CD4-positive, alpha-beta T cell (primary cell): ENCODE measurements around the gene DOCK4. TPM values are rescaled to one million over a fixed set of nuclear protein-coding genes. Genes with fewer than 3 reads are reported as not detected.

Experiments
- ATAC-seq: fragments of 200-7000 bp; cut with Tn5 transposase; one replicate; pipeline ENCODE4 v1.10.0; 2022; ENCODE audit warnings: mild to moderate bottlenecking; ENCODE audit not compliant: poor library complexity
- CTCF ChIA-PET: fragments of 350-600 bp; sonication (Branson Sonifier 250); formaldehyde crosslinking; loops from one replicate; lab custom pipeline; 2021; ENCODE audit warnings: antibody characterized with exemption, inconsistent platforms; lab: Charles Lee
- POLR2A ChIA-PET: fragments of 350-600 bp; sonication (Branson Sonifier 250); formaldehyde crosslinking; loops from one replicate; lab custom pipeline; 2021; ENCODE audit warnings: antibody characterized with exemption, inconsistent platforms; lab: Charles Lee
- DNase-seq, 14 experiments: peaks; one replicate each; pipeline ENCODE4 v3.0.0-alpha.2; 2013 to 2020; ENCODE audit warnings: mixed read lengths in 2 of 14
- H3K27ac ChIP-seq, 2 donors: one replicate each; pipeline versions ENCODE4 v1.5.1 to v1.7.0; 2013; ENCODE audit warnings: low read length in 2 of 2, low read depth in 1 of 2, mild to moderate bottlenecking in 1 of 2
- H3K27me3 ChIP-seq, 2 experiments: 1 replicate in 1 of 2; 2 replicates in 1 of 2; pipeline versions ENCODE4 v1.6.1 to v1.7.0; 2013; ENCODE audit warnings: low read length in 2 of 2, control low read depth in 1 of 2, mild to moderate bottlenecking in 1 of 2, moderate library complexity in 1 of 2; ENCODE audit not compliant: insufficient read depth in 2 of 2, control insufficient read depth in 1 of 2
- H3K36me3 ChIP-seq: one replicate; pipeline ENCODE4 v1.6.1; 2013; ENCODE audit warnings: low read length, control low read depth; ENCODE audit not compliant: insufficient read depth
- H3K4me1 ChIP-seq: one replicate; pipeline ENCODE4 v1.6.1; 2013; ENCODE audit warnings: low read length, control low read depth; ENCODE audit not compliant: insufficient read depth
- H3K4me3 ChIP-seq: one replicate; pipeline ENCODE4 v1.5.1; 2013; ENCODE audit warnings: mild to moderate bottlenecking, low read length, moderate library complexity
- H3K9me3 ChIP-seq, 2 experiments: 1 replicate in 1 of 2; 2 replicates in 1 of 2; pipeline versions ENCODE4 v1.6.1 to v1.7.0; 2013; ENCODE audit warnings: low read length in 2 of 2, mild to moderate bottlenecking in 2 of 2, control low read depth in 1 of 2, moderate library complexity in 1 of 2; ENCODE audit not compliant: control insufficient read depth in 1 of 2, insufficient read depth in 1 of 2
- H3K27ac Mint-ChIP-seq: one replicate; pipeline ENCODE4 v1.8.0; 2020; ENCODE audit warnings: mixed read lengths
- H3K27me3 Mint-ChIP-seq: one replicate; pipeline ENCODE4 v1.8.0; 2021; ENCODE audit warnings: mixed read lengths
- H3K36me3 Mint-ChIP-seq: one replicate; pipeline ENCODE4 v1.8.0; 2021; ENCODE audit warnings: low read depth, mixed read lengths
- H3K4me1 Mint-ChIP-seq: one replicate; pipeline ENCODE4 v1.8.0; 2021; ENCODE audit warnings: low read depth, mixed read lengths
- H3K4me3 Mint-ChIP-seq: one replicate; pipeline ENCODE4 v1.8.0; 2020; ENCODE audit warnings: mild to moderate bottlenecking, mixed read lengths
- H3K9me3 Mint-ChIP-seq: one replicate; pipeline ENCODE4 v1.8.0; 2020; ENCODE audit warnings: mixed read lengths
- intact Hi-C, 2 experiments: fragments of 100-400 bp; cut with DNase I in 1 of 2; cut with micrococcal nuclease in 1 of 2; formaldehyde crosslinking; loops; one replicate each; pipeline versions ENCODE4 v1.15.1 to v1.9.0; 2023 to 2025; cut with DNase I, micrococcal nuclease
- total RNA-seq, 174 experiments: library from RNA in 2 of 174; stranded (reverse) in 2 of 174; gene quantifications; one replicate each; pipeline ENCODE4 v1.2.3 and lab custom pipeline; 2021 to 2026
- TF ChIP-seq, protein P1 (sequence below): fragments of 200-600 bp; IDR thresholded peaks from one replicate; pipeline ENCODE4 v1.8.0; 2022; ENCODE audit warnings: antibody characterized with exemption, mild to moderate bottlenecking

Gene DOCK4
- total RNA-seq, 2 experiments from 2014 or later, result 0.31 to 0.38 TPM

DNA sequence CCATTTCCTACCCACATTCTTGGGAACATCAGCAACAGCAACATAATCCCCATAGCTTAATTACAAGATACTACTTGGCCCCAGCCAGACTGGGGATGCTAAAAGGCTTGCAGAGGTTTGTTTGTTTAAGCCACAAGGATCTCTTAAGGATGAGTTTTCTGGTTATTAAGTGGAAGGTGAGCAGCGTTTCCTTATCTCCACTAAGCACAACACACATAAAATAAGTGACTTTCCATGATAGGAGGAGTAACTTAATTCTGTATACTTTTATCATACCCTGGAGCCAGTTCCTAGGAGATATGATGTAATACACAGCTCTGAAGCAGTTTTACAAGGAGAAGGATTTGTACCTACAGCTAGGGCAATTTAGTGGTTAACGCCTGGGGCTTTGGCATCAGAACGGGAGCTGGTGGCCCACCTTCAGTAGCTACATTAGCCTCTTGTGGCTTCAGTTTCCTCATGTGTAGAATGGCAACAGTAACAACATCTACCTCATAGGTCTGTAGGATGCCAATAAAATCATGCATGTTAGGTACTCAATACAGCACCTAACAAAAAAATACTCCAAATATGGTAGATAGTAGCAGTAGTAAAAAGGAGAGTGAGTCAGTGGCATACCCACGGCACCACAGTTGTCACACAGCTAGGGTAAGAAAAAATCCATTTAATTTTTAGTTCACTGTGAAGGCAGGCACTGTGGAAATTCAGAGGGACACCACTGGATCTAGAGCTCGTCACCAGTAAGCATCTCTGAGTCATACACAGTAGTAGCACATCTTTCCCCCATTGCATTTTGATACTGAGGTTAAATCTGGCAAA is 55.2 kb downstream of the DOCK4 start:
- POLR2A ChIA-PET, result no interaction called here
- Histone ChIP-seq H3K4me1 (no peaks in the 10 kb centered on the region), H3K27me3 (peaks cover 0 to 5% of the 10 kb centered on the region in 2 experiments), H3K9me3 (no peaks in the 10 kb centered on the region), H3K27ac (no peak overlapping the region), H3K36me3 (no peaks in the 10 kb centered on the region), H3K4me3 (no peak overlapping the region)
- Mint-ChIP-seq H3K4me3 (no peak overlapping the region), H3K27me3 (peaks cover 31% of the 10 kb centered on the region), H3K9me3 (no peaks in the 10 kb centered on the region), H3K36me3 (no peaks in the 10 kb centered on the region), H3K4me1 (no peaks in the 10 kb centered on the region), H3K27ac (no peak overlapping the region)
- intact Hi-C loops, result no loop called here
- ATAC-seq, result no peak
- CTCF ChIA-PET, result no interaction called here
- DNase-seq, result no peak
- TF ChIP-seq, protein P1, sequence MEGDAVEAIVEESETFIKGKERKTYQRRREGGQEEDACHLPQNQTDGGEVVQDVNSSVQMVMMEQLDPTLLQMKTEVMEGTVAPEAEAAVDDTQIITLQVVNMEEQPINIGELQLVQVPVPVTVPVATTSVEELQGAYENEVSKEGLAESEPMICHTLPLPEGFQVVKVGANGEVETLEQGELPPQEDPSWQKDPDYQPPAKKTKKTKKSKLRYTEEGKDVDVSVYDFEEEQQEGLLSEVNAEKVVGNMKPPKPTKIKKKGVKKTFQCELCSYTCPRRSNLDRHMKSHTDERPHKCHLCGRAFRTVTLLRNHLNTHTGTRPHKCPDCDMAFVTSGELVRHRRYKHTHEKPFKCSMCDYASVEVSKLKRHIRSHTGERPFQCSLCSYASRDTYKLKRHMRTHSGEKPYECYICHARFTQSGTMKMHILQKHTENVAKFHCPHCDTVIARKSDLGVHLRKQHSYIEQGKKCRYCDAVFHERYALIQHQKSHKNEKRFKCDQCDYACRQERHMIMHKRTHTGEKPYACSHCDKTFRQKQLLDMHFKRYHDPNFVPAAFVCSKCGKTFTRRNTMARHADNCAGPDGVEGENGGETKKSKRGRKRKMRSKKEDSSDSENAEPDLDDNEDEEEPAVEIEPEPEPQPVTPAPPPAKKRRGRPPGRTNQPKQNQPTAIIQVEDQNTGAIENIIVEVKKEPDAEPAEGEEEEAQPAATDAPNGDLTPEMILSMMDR, result no peak

DNA sequence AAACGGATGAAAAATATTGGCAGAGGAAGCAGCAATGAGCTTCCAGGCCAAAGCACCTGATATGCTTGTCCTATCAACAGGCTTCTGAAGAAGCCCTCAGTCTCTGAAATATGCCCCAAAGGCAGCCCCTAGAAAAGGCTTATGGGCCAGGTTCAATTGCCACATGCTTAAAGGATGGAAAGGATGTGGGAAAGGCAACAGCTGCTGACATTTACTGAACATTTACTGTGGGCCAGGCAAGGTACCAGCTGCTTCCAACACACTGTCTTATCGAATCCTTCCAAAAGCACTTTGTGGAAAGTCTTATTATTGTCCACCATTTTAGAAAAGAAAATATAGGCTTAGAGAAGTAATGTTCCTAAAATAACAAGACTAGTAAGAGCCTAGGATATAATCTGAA is 56.5 kb downstream of the DOCK4 start:
- POLR2A ChIA-PET, result no interaction called here
- intact Hi-C loops, result no loop called here
- CTCF ChIA-PET, result interaction anchor here (1.5 kb wide), 1 partner anchor 10 kb away, joined by 3 read pairs; no protein-coding TSS in a partner anchor

DNA sequence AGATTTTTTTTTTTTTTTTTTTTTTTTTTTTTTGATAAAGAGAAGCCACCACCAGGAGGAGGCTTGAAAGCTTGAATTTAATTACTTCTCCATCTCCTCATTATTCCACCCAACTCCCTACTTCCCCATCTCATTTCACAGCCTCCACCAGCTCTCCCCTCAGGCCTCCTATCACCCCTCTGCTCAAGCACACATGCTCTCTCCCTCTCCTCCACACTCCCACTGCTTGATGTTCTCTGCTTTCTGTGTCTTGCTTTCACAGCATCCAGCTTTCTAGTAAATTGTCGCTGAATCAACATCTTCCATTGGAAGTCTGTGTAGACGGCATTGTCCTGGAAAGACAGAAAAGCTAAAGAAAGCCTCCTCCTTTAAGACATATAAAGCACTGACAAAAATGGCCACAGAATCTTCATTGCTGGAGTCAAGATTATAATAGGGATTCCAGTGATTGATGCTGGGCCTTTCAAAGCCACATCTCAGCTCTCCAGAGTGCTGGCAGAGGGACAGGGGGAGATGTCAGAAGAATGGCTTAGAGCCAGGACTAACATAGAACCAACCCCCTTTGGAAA is 58.3 kb downstream of the DOCK4 start:
- Mint-ChIP-seq H3K27ac (no peak overlapping the region), H3K36me3 (no peaks in the 10 kb centered on the region), H3K4me3 (no peak overlapping the region), H3K27me3 (peaks cover 25% of the 10 kb centered on the region), H3K4me1 (no peaks in the 10 kb centered on the region), H3K9me3 (no peaks in the 10 kb centered on the region)
- no peaks in the 10 kb centered on the region for H3K36me3 ChIP-seq
- CTCF ChIA-PET, result no interaction called here
- no peak overlapping the region for H3K27ac ChIP-seq
- H3K4me3 ChIP-seq, result no peak overlapping the region
- DNase-seq (no peak), ATAC-seq (no peak)
- no peaks in the 10 kb centered on the region for H3K4me1 ChIP-seq
- TF ChIP-seq, protein P1, result no peak
- H3K27me3 ChIP-seq, result peaks cover 0 to 5% of the 10 kb centered on the region in 2 experiments
- no peaks in the 10 kb centered on the region for H3K9me3 ChIP-seq
- intact Hi-C loops, result no loop called here
- POLR2A ChIA-PET, result no interaction called here

More for the DNA sequence above, 56.5 kb downstream of the DOCK4 start:
- ATAC-seq (no peak), DNase-seq (no peak)
- H3K4me3 Mint-ChIP-seq, result no peak overlapping the region
- H3K27me3 ChIP-seq, result peaks cover 0 to 5% of the 10 kb centered on the region in 2 experiments
- no peaks in the 10 kb centered on the region for H3K4me1 Mint-ChIP-seq
- H3K27ac ChIP-seq, result no peak overlapping the region
- H3K4me1 ChIP-seq, result no peaks in the 10 kb centered on the region
- H3K9me3 ChIP-seq, result no peaks in the 10 kb centered on the region
- H3K9me3 Mint-ChIP-seq, result no peaks in the 10 kb centered on the region
- no peak overlapping the region for H3K27ac Mint-ChIP-seq
- H3K4me3 ChIP-seq, result no peak overlapping the region
- no peaks in the 10 kb centered on the region for H3K36me3 ChIP-seq
- TF ChIP-seq, protein P1, result no peak
- H3K27me3 Mint-ChIP-seq, result peaks cover 30% of the 10 kb centered on the region
- no peaks in the 10 kb centered on the region for H3K36me3 Mint-ChIP-seq
